Thoracic aorta (tissue), 2 donors: ENCODE measurements around the gene ZNF135. TPM values are rescaled to one million over a fixed set of nuclear protein-coding genes. Genes with fewer than 3 reads are reported as not detected.
A peak's percentile ranks its signal among the peaks of the same experiment; 100 is the strongest.

Source experiments
- ATAC-seq: fragments of 150-250 bp; one replicate; pipeline ENCODE4 v1.8.0; 2017; ENCODE audit warnings: low read depth; ENCODE audit not compliant: insufficient number of reproducible peaks, low FRiP score
- DNase-seq: peaks from one replicate; pipeline ENCODE4 v3.0.0-alpha.2; 2020; ENCODE audit warnings: low spot score
- H3K27ac ChIP-seq, 2 donors: fragments of 200-600 bp; sonication (generic); 1 replicate in 1 of 2; 2 replicates in 1 of 2; pipeline ENCODE4 v1.5.1; 2016; ENCODE audit warnings: mild to moderate bottlenecking in 2 of 2, moderate library complexity in 2 of 2
- H3K27me3 ChIP-seq: fragments of 200-600 bp; sonication (generic); replicated peaks from 2 replicates; pipeline ENCODE4 v1.6.0; 2016; ENCODE audit warnings: mild to moderate bottlenecking; ENCODE audit not compliant: insufficient read depth
- H3K36me3 ChIP-seq: fragments of 200-600 bp; sonication (generic); one replicate; pipeline ENCODE4 v1.5.1; 2016
- H3K4me1 ChIP-seq, 2 donors: fragments of 200-600 bp; sonication (generic); 1 replicate in 1 of 2; 2 replicates in 1 of 2; pipeline versions ENCODE4 v1.5.1 to v1.6.0; 2016; ENCODE audit warnings: low read depth in 2 of 2, mild to moderate bottlenecking in 1 of 2; ENCODE audit not compliant: control insufficient read depth in 1 of 2
- H3K4me3 ChIP-seq: fragments of 200-600 bp; sonication (generic); 2 replicates; pipeline ENCODE4 v1.5.1; 2016; ENCODE audit warnings: mild to moderate bottlenecking
- H3K9me3 ChIP-seq: fragments of 200-600 bp; sonication (generic); 2 replicates; pipeline ENCODE4 v1.5.1; 2016
- total RNA-seq, 2 donors: library from RNA; depleted of rRNA; stranded (reverse); fragments of >200 nt; gene quantifications; one replicate each; pipeline versions ENCODE4 v1.1.0 to v1.2.3, GENCODE V29; 2016
- TF ChIP-seq, protein P1 (sequence below): fragments of 200-600 bp; sonication (generic); IDR thresholded peaks from one replicate; pipeline ENCODE4 v1.5.1; 2019; ENCODE audit warnings: antibody characterized with exemption

ZNF135 gene
- total RNA-seq, 2 donors from 2014 or later: 7.6 to 9.5 TPM

DNA sequence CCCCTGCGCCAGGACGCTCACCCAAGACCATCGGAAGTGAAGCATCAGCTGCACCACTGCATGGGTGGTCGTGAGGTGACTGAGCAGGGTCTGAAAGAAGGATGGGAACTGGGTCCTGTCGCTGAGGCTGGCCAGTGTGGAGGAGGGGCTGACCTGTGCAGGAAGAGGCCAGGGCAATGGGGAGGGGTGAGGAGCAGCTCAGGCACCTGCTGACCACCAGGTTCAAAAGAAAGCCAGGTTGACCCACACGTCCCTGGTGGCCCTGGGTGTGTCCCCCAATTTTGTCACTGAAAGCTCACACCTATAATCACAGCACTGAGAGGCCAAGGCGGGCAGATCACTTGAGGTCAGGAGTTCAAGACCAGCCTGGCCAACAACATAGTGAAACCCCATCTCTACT is 39.0 kb upstream of the ZNF135 start:
- TF ChIP-seq, protein P1, sequence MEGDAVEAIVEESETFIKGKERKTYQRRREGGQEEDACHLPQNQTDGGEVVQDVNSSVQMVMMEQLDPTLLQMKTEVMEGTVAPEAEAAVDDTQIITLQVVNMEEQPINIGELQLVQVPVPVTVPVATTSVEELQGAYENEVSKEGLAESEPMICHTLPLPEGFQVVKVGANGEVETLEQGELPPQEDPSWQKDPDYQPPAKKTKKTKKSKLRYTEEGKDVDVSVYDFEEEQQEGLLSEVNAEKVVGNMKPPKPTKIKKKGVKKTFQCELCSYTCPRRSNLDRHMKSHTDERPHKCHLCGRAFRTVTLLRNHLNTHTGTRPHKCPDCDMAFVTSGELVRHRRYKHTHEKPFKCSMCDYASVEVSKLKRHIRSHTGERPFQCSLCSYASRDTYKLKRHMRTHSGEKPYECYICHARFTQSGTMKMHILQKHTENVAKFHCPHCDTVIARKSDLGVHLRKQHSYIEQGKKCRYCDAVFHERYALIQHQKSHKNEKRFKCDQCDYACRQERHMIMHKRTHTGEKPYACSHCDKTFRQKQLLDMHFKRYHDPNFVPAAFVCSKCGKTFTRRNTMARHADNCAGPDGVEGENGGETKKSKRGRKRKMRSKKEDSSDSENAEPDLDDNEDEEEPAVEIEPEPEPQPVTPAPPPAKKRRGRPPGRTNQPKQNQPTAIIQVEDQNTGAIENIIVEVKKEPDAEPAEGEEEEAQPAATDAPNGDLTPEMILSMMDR: no peak

GRCh38 chr19:58021541-58022282 is 37.4 kb upstream of the ZNF135 start:
- no peak overlapping the region for H3K27ac ChIP-seq
- H3K9me3 ChIP-seq: no peaks in the 10 kb centered on the region
- H3K27me3 ChIP-seq: no peaks in the 10 kb centered on the region
- no peaks in the 10 kb centered on the region for H3K36me3 ChIP-seq
- ATAC-seq (peak; percentile 65), DNase-seq (peak; percentile 42)
- TF ChIP-seq, protein P1: peak; percentile 68
- H3K4me3 ChIP-seq: no peak overlapping the region
- no peaks in the 10 kb centered on the region for H3K4me1 ChIP-seq

More for the DNA sequence above, 39.0 kb upstream of the ZNF135 start:
- ATAC-seq: no peak
- no peak for DNase-seq
- Histone ChIP-seq H3K4me3 (no peak overlapping the region), H3K9me3 (peaks cover 2% of the 10 kb centered on the region), H3K27ac (no peak overlapping the region), H3K27me3 (no peaks in the 10 kb centered on the region), H3K4me1 (no peaks in the 10 kb centered on the region), H3K36me3 (no peaks in the 10 kb centered on the region)

DNA sequence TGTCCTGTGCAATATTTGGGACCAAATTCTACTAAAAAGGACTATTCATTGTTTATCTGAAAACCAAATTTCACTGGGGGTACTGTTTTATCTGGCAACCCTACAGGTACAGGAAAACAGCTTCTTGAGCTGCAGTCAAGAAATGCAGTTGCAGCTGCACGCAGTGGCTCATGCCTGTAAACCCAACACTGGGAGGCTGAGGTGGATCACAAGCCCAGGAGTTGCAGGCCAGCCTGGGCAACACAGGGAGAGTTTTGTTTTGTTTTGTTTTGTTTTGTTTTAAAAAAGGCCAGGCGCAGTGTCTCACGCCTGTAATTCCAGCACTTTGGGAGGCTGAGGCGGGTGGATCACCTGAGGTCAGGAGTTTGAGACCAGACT is 36.8 kb upstream of the ZNF135 start:
- no peaks in the 10 kb centered on the region for H3K4me1 ChIP-seq
- no peak overlapping the region for H3K27ac ChIP-seq
- no peaks in the 10 kb centered on the region for H3K36me3 ChIP-seq
- DNase-seq: no peak
- ATAC-seq: no peak
- TF ChIP-seq, protein P1: no peak
- H3K27me3 ChIP-seq: no peaks in the 10 kb centered on the region
- H3K9me3 ChIP-seq: no peaks in the 10 kb centered on the region
- H3K4me3 ChIP-seq: no peak overlapping the region

DNA sequence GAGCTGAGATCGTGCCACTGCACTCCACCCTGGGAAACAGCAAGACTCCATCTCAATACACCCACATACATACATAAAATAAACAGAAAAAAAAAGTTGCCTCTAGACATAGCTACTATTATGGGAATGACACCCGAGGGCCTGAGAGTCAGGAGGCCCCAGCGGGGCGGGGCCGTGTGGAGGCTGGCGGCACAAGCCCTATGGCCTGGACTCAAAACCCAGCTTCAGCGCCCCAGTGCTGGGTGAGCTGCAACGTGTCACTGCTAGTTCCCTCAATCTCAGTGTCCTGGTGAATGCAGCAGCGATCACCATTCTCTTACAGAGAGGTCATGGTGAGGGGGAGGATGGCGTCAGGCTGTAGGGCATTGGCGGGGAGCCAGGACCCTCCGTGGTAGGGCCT is 34.4 kb upstream of the ZNF135 start:
- Histone ChIP-seq H3K36me3 (no peaks in the 10 kb centered on the region), H3K4me1 (no peaks in the 10 kb centered on the region), H3K27ac (no peak overlapping the region), H3K27me3 (no peaks in the 10 kb centered on the region), H3K4me3 (no peak overlapping the region), H3K9me3 (no peaks in the 10 kb centered on the region)
- DNase-seq: no peak
- no peak for ATAC-seq
- TF ChIP-seq, protein P1: no peak

- H3K9me3 ChIP-seq: peaks cover 10% of the 10 kb centered on the region
- no peak for DNase-seq
- peak within 1 kb of the TSS; percentile 42 for H3K4me3 ChIP-seq
- H3K27ac ChIP-seq: no peak within 1 kb of the TSS
- TF ChIP-seq, protein P1: no peak
- no peak for ATAC-seq
- H3K4me1 ChIP-seq: no peaks in the 10 kb centered on the region
- H3K36me3 ChIP-seq: no peaks in the 10 kb centered on the region
- no peaks in the 10 kb centered on the region for H3K27me3 ChIP-seq
Observed at GRCh38 chr19:58033741-58034476, 25.2 kb upstream of the ZNF135 start, which contains the start of gene ZSCAN1. Gene ZSCAN1 (plus strand): TSS chr19:58034025. CDS start chr19:58037837, 3,812 bp downstream.
